NB4 (cell line): ENCODE results near the gene LRRC10.

Experiments
- DNase-seq: peaks from one replicate; pipeline ENCODE4 v3.0.0; 2010; ENCODE audit warnings: low read depth
- H3K4me3 ChIP-seq: one replicate; pipeline ENCODE4 v1.5.1; 2011; ENCODE audit warnings: mild to moderate bottlenecking, low read depth, low read length, moderate library complexity
- MYC ChIP-seq: IDR thresholded peaks from 2 replicates; pipeline ENCODE4 v1.6.1; 2011; ENCODE audit warnings: low read depth, low read length
- POLR2A ChIP-seq: IDR thresholded peaks from 2 replicates; pipeline ENCODE4 v1.6.1; 2011; ENCODE audit warnings: mild to moderate bottlenecking; ENCODE audit not compliant: insufficient read length; ENCODE audit errors: extremely low read depth
- TF ChIP-seq, protein P1 (sequence below): IDR thresholded peaks from 2 replicates; pipeline ENCODE4 v1.6.1; 2011; ENCODE audit warnings: low read depth, low read length
- TF ChIP-seq, protein P2 (sequence below): IDR thresholded peaks from one replicate; pipeline ENCODE4 v1.5.1; 2012; ENCODE audit warnings: low read depth, low read length

LRRC10 gene

DNA sequence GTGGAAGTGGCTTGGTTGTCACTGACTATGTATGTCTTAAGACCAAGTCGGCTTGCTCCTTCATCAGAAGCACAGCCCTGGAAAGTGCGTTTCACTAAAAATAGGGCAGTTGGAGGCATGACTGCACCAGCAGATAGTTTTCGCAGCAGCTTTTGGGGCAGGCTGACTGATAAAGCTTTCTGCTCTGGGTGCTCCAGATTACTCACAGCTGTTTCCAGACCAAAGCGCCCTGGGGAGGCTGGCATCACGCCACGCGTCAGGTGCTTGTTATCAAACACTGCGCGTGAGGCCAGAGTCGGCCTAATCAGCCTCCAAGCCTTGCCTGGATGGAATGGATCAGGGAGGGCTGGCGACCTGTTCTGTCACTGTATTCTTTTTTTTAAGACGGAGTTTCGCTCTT, 13.3 kb upstream of the LRRC10 start:
- no peak for DNase-seq
- TF ChIP-seq POLR2A (no peak), MYC (no peak)
- TF ChIP-seq, protein P1, sequence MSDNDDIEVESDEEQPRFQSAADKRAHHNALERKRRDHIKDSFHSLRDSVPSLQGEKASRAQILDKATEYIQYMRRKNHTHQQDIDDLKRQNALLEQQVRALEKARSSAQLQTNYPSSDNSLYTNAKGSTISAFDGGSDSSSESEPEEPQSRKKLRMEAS = no peak
- TF ChIP-seq, protein P2, sequence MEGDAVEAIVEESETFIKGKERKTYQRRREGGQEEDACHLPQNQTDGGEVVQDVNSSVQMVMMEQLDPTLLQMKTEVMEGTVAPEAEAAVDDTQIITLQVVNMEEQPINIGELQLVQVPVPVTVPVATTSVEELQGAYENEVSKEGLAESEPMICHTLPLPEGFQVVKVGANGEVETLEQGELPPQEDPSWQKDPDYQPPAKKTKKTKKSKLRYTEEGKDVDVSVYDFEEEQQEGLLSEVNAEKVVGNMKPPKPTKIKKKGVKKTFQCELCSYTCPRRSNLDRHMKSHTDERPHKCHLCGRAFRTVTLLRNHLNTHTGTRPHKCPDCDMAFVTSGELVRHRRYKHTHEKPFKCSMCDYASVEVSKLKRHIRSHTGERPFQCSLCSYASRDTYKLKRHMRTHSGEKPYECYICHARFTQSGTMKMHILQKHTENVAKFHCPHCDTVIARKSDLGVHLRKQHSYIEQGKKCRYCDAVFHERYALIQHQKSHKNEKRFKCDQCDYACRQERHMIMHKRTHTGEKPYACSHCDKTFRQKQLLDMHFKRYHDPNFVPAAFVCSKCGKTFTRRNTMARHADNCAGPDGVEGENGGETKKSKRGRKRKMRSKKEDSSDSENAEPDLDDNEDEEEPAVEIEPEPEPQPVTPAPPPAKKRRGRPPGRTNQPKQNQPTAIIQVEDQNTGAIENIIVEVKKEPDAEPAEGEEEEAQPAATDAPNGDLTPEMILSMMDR = no peak
- no peak overlapping the region for H3K4me3 ChIP-seq

DNA sequence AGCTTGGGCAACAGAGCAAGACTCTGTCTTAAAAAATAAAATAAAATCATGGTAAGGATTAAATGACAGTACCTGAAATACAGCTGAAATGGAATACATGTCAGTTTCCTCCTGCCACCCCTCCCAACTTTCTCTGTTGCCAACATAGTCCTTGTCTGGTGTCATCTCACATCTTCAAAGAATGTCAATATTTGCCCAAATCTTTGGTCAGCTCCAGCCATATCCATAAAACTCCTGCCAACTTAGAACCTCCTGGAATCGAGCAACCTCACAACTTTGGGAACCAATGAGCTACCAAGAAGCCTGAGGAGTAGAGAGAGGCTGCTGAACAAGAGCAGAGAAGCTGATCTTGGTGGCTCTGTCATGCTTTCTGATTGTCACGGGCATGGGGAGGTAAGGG, 10.8 kb upstream of the LRRC10 start:
- no peak overlapping the region for H3K4me3 ChIP-seq
- TF ChIP-seq POLR2A (no peak), MYC (no peak)
- TF ChIP-seq, protein P1 = no peak
- TF ChIP-seq, protein P2 = no peak
- no peak for DNase-seq

DNA sequence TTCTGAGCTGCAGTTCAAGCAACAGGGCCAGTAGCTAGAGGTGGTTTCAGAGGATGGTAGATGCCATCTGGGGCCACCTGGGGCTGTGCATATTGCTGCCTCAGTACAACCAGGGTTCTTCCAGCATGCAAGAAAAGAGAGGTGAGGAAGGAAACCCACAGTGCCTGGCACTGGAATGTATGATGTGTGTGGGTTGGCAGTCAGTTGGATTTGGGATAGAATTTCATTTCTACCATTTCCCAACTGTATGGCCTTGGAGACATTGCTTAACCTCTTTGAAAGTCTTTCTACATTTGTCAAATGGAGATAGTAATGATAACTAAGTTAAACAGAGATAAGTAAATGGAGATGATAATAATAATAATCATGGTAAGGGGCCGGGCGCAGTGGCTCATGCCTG, 10.2 kb upstream of the LRRC10 start:
- no peak for DNase-seq
- TF ChIP-seq, protein P1 = no peak
- TF ChIP-seq MYC (no peak), POLR2A (no peak)
- TF ChIP-seq, protein P2 = no peak
- H3K4me3 ChIP-seq = no peak overlapping the region

DNA sequence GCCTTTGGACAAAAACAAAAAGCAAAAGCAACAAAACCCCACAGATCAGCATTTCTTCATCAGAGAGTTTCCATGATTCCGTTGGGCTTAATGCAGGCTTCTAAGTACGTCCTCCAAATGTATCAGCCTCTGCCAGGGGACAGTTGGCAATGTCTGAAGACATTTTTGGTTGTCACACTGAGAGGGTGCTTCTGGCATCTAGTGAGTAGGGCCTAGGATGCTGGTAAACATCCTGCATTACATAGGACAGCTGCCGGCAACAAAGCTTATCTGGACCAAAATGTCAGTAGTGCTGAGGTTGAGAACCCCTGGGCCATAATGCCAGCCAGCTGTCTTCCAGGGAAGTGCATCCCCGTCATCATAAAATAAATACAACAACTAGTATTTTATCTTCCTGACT, 9.4 kb upstream of the LRRC10 start:
- TF ChIP-seq MYC (no peak), POLR2A (no peak)
- TF ChIP-seq, protein P2 = no peak
- TF ChIP-seq, protein P1 = no peak
- no peak overlapping the region for H3K4me3 ChIP-seq
- DNase-seq = no peak

DNA sequence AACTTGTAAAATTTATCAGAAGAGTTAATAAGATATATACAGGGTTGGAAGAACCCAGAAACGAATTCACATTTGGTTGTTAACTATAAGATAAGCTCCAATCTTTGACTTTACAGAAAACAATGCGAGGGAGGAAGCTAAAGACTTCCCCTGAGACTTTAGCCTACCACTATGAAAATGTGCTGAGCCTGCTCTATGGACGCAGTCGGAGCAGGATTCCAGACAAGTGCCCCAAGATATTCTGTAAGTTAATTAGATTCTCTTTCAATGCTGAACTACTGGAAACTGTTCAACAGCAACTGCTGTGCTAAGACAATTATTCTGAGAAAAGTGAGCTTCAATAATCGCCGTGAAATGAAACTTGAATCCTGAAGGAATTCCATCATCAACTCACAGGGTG, 8.3 kb upstream of the LRRC10 start:
- no peak for DNase-seq
- no peak overlapping the region for H3K4me3 ChIP-seq
- TF ChIP-seq, protein P2 = no peak
- no peak for TF ChIP-seq POLR2A
- TF ChIP-seq, protein P1 = no peak
- no peak for TF ChIP-seq MYC

DNA sequence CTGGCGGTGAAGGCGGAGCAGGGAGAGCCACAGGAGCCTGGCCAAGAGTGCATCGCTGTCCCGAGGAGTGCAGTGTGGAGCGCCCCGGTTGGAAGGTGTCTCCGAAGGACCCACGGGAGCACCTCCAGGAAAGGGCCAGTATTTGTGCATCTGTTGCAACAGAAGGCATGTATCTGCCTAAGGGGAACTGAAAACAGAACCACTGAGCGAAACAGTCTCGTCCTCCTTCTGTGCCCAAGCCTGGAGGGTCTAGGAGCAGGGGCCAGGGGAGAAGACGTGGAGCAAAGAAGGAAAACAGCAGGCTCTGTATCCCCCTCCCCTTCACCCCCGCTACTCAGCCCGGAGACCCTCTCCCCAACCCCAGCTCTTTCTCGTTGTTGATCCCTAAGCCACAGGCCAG, 5.3 kb upstream of the LRRC10 start:
- TF ChIP-seq, protein P2 = no peak
- TF ChIP-seq, protein P1 = no peak
- TF ChIP-seq POLR2A = no peak
- TF ChIP-seq MYC = no peak
- no peak for DNase-seq
- H3K4me3 ChIP-seq = no peak overlapping the region
